Heart right ventricle (tissue), 16 donors: Measurements from ENCODE around the gene PHF19. TPM values are rescaled to one million over a fixed set of nuclear protein-coding genes. Genes with fewer than 3 reads are reported as not detected.

ENCODE experiments used
- ATAC-seq, 8 donors: fragments of 200-7000 bp; cut with Tn5 transposase; one replicate each; pipeline ENCODE4 v1.9.1; 2020; ENCODE audit warnings: mild to moderate bottlenecking in 8 of 8, moderate library complexity in 8 of 8, moderate number of reproducible peaks in 1 of 8
- DNase-seq, 2 donors: peaks; one replicate each; pipeline ENCODE4 v3.0.0-alpha.2; 2020
- H3K27ac ChIP-seq, 10 donors: fragments of 200-600 bp; sonication (generic) in 2 of 10; one replicate each; pipeline versions ENCODE4 v1.5.0 to v1.8.0; 2020 to 2022; ENCODE audit warnings: mild to moderate bottlenecking in 3 of 10
- H3K27me3 ChIP-seq, 7 donors: fragments of 200-600 bp; one replicate each; pipeline ENCODE4 v1.8.0; 2021 to 2022; ENCODE audit warnings: mild to moderate bottlenecking in 2 of 7
- H3K36me3 ChIP-seq, 9 donors: fragments of 200-600 bp; sonication (generic) in 1 of 9; one replicate each; pipeline versions ENCODE4 v1.5.0 to v1.8.0; 2020 to 2022; ENCODE audit warnings: mild to moderate bottlenecking in 2 of 9
- H3K4me1 ChIP-seq, 9 donors: fragments of 200-600 bp; sonication (generic) in 1 of 9; one replicate each; pipeline versions ENCODE4 v1.5.0 to v1.8.0; 2020 to 2022; ENCODE audit warnings: mild to moderate bottlenecking in 4 of 9
- H3K4me3 ChIP-seq, 10 donors: fragments of 200-600 bp; sonication (generic) in 2 of 10; one replicate each; pipeline versions ENCODE4 v1.5.0 to v1.8.0; 2020 to 2022; ENCODE audit warnings: mild to moderate bottlenecking in 7 of 10, moderate library complexity in 2 of 10
- H3K9me3 ChIP-seq, 11 donors: fragments of 200-600 bp in 10 of 11; sonication (generic) in 2 of 11; one replicate each; pipeline versions ENCODE4 v1.5.0 to v1.8.0; 2013 to 2022; ENCODE audit warnings: mild to moderate bottlenecking in 2 of 11, control low read depth in 1 of 11, moderate library complexity in 1 of 11
- CTCF ChIP-seq, 9 donors: fragments of 200-600 bp; sonication (generic) in 2 of 9; IDR thresholded peaks; one replicate each; pipeline versions ENCODE4 v1.5.0 to v1.8.0; 2021 to 2022; ENCODE audit warnings: antibody characterized with exemption in 9 of 9, mild to moderate bottlenecking in 5 of 9, moderate library complexity in 1 of 9
- WGBS, 2 donors: extraction: QIAGEN DNeasy Blood & Tissue Kit; methylation state at CpG; one replicate each; pipeline ENCODE4 v1.1.7; 2013; ENCODE audit warnings: inconsistent platforms in 1 of 2; 5-methylcytosine and 5-hydroxymethylcytosine counted together
- intact Hi-C, 10 donors: fragments of 100-400 bp; cut with DNase I; formaldehyde crosslinking; loops; one replicate each; pipeline versions ENCODE4 v1.11.1 to v1.14.2; 2022
- polyA plus RNA-seq, 2 donors: library from polyadenylated mRNA; stranded (reverse); fragments of 200-250 nt; gene quantifications; one replicate each; pipeline ENCODE4 v1.2.3, GENCODE V29; 2013
- total RNA-seq, 10 donors: library from RNA; stranded (reverse); fragmentation: NEBNext Ultra II Directional in 3 of 10; extraction: Animal tissue kit (Norgen Biotek cat#: 25700) in 3 of 10; gene quantifications; one replicate each; pipeline versions ENCODE4 v1.2.1 to v1.2.4, GENCODE V29; 2021 to 2023
- donor health status: Arrhythmogenic right ventricular cardiomyopathy.
- donor health status: ischemic (EF 13 %, LVEDD 7.1; RV severe dilation, severe dysfunction).
- donor health status: healthy with polysubstance abuse.
- donor health status: DM: no; HTN: yes; CAD: no.
- donor health status: DM: no; HTN: no; CAD: no.
- donor health status: ischemic (EF 25% LVEDD 6.9; RV normal size, moderate dysfunction).
- donor health status: ischemic (EF 25% LVEDD 5.7; RV mildly dilated, moderate dysfunction).
- donor health status: healthy.
- donor health status: DM: yes; HTN: yes; CAD: no.
- donor health status: Ischemic cardiomyopathy.
- donor health status: ischemic (EF 35%, LVEDD 5.7; RV mildly dilated, moderate dysfunction).
- donor health status: nonischemic (EF 11% LVEDD 7.7; RV severe dilation, severe dysfunction).
- donor health status: DM: yes; HTN: yes; CAD: no.
- donor health status: PGD.
- donor health status: ischemic (EF 29% LVEDD 5.4; RV normal size, mild dysfunction).
- donor health status: nonischemic (EF 23%, LVEDD 6.1; RV moderate dilation, normal function).

The PHF19 gene
- total and polyA plus RNA-seq, 12 donors, result 9.2 to 24.0 (median 12.8) TPM

GRCh38 chr9:120864719-120865118, 12.3 kb downstream of the PHF19 start:
- Histone ChIP-seq H3K9me3 (no peaks in the 10 kb centered on the region), H3K4me1 (peaks cover 0 to 17% (median 9%) of the 10 kb centered on the region in 9 donors), H3K27ac (no peak overlapping the region), H3K27me3 (no peaks in the 10 kb centered on the region), H3K36me3 (peaks cover 0 to 81% (median 3%) of the 10 kb centered on the region in 9 donors), H3K4me3 (no peak overlapping the region)
- WGBS, 2 donors, result 96 to 98% methylated on average over 5 of the region's 5 CpGs
- DNase-seq (no peak), ATAC-seq (no peak)
- no peak for TF ChIP-seq CTCF (IDR thresholded peaks at IDR 0.05)
- intact Hi-C loops, result loop anchor here in 1 of 10 donors (5.0 kb wide), 1 partner anchor 73 kb away; no protein-coding TSS in a partner anchor

- intact Hi-C loops, result no loop called here
- ATAC-seq (no peak), DNase-seq (no peak)
- no peaks in the 10 kb centered on the region for H3K27me3 ChIP-seq
- 87 to 91% methylated on average over 7 of the region's 7 CpGs for WGBS, 2 donors
- no peak overlapping the region for H3K4me3 ChIP-seq
- peaks cover 0 to 10% (median 5%) of the 10 kb centered on the region in 9 donors for H3K4me1 ChIP-seq
- peaks cover 0 to 86% (median 10%) of the 10 kb centered on the region in 9 donors for H3K36me3 ChIP-seq
- no peak overlapping the region for H3K27ac ChIP-seq
- no peak for TF ChIP-seq CTCF (IDR thresholded peaks at IDR 0.05)
- no peaks in the 10 kb centered on the region for H3K9me3 ChIP-seq
Observed at GRCh38 chr9:120863833-120864232, 13.2 kb downstream of the PHF19 start.

DNA sequence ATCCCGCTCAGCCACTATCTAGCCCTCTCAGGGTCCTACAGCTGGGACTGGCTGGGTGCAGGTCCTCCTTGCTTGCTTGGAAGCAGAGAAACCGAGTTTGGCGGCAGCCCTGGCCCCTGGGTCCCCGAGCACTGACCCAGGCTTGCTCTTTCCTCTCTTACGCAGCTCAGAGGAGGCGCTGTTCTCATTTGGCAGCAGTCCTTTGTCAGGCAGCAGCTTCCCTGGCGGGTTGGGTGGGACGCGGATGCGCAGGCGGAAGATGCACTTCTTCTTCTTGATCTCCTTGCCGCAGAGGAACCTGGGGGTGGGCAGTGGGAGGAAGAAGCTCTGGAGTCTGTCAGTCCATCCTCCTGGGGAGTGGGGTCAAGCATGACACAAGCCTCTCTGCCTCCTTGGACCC, 14.5 kb downstream of the PHF19 start:
- peaks cover 0 to 97% (median 10%) of the 10 kb centered on the region in 9 donors for H3K36me3 ChIP-seq
- DNase-seq, result no peak
- intact Hi-C loops, result no loop called here
- H3K4me1 ChIP-seq, result peaks cover 0 to 4% (median 0%) of the 10 kb centered on the region in 9 donors
- no peak overlapping the region for H3K27ac ChIP-seq
- no peaks in the 10 kb centered on the region for H3K9me3 ChIP-seq
- ATAC-seq, result no peak
- no peaks in the 10 kb centered on the region for H3K27me3 ChIP-seq
- 89 to 94% methylated on average over 12 of the region's 12 CpGs for WGBS, 2 donors
- H3K4me3 ChIP-seq, result no peak overlapping the region
- no peak for TF ChIP-seq CTCF (IDR thresholded peaks at IDR 0.05)

DNA sequence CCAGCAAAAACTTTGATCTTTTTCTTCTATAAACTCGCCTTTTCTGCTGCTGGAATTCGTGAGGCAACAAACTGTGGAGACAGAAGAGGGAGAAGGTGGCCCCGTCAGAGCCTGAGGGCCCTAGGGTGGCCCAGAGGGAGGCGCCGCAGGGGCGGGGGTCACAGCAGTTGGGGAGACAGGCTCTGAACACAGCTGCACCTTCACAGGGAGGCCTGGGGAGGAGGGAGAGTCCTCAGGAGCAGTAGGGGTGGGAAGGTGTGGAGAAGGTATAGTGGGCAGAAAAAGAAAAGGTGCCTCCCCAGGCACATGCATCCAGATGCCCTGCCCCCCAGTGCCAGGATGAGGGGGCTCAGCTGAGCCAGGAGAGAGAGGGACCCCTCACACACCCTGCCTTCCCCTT, 15.1 kb downstream of the PHF19 start:
- TF ChIP-seq CTCF (IDR thresholded peaks at IDR 0.05), result no peak
- no peak for DNase-seq
- no peak overlapping the region for H3K27ac ChIP-seq
- H3K4me3 ChIP-seq, result no peak overlapping the region
- WGBS, 2 donors, result 96 to 98% methylated on average over 6 of the region's 6 CpGs
- no peak for ATAC-seq
- H3K36me3 ChIP-seq, result peaks cover 0 to 97% (median 10%) of the 10 kb centered on the region in 9 donors
- H3K4me1 ChIP-seq, result peaks cover 0 to 8% (median 0%) of the 10 kb centered on the region in 9 donors
- H3K9me3 ChIP-seq, result no peaks in the 10 kb centered on the region
- H3K27me3 ChIP-seq, result no peaks in the 10 kb centered on the region
- intact Hi-C loops, result no loop called here
